Mesenchymal stem cell (in vitro differentiated cells and primary cell): ENCODE data around the gene LRRC75A.

ENCODE experiments used
- DNase-seq: peaks from one replicate; pipeline ENCODE4 v3.0.0-alpha.2; 2013
- H2AFZ ChIP-seq: one replicate; pipeline ENCODE4 v1.6.1; 2013; ENCODE audit warnings: low read depth, mild to moderate bottlenecking, control low read depth, inconsistent platforms, low read length, moderate library complexity
- H2AK5ac ChIP-seq: 2 replicates; pipeline ENCODE4 v1.6.1; 2013; ENCODE audit warnings: low read length, moderate library complexity, mild to moderate bottlenecking, inconsistent platforms; ENCODE audit not compliant: severe bottlenecking
- H2BK120ac ChIP-seq: one replicate; pipeline ENCODE4 v1.6.1; 2013; ENCODE audit warnings: low read depth, mild to moderate bottlenecking, inconsistent platforms, low read length, moderate library complexity
- H2BK12ac ChIP-seq, 2 experiments: one replicate each; pipeline ENCODE4 v1.6.1; 2013; ENCODE audit warnings: inconsistent platforms in 2 of 2, low read length in 2 of 2, mild to moderate bottlenecking in 2 of 2, moderate library complexity in 2 of 2, control low read depth in 1 of 2
- H2BK15ac ChIP-seq: one replicate; pipeline ENCODE4 v1.6.1; 2013; ENCODE audit warnings: mild to moderate bottlenecking, low read depth, inconsistent platforms; ENCODE audit not compliant: poor library complexity, severe bottlenecking
- H2BK5ac ChIP-seq: 2 replicates; pipeline ENCODE4 v1.6.1; 2013; ENCODE audit warnings: low read depth, mild to moderate bottlenecking, low read length, control low read depth, inconsistent platforms; ENCODE audit not compliant: poor library complexity, severe bottlenecking
- H3K14ac ChIP-seq, 2 experiments: one replicate each; pipeline ENCODE4 v1.6.1; 2013; ENCODE audit warnings: inconsistent platforms in 2 of 2, low read length in 2 of 2, control low read depth in 1 of 2, mild to moderate bottlenecking in 1 of 2, moderate library complexity in 1 of 2
- H3K18ac ChIP-seq, 2 experiments: one replicate each; pipeline ENCODE4 v1.6.1; 2013; ENCODE audit warnings: inconsistent platforms in 2 of 2, low read length in 2 of 2, control low read depth in 1 of 2, low read depth in 1 of 2, mild to moderate bottlenecking in 1 of 2
- H3K23ac ChIP-seq, 2 experiments: one replicate each; pipeline ENCODE4 v1.6.1; 2013; ENCODE audit warnings: inconsistent platforms in 2 of 2, low read length in 2 of 2, mild to moderate bottlenecking in 2 of 2, moderate library complexity in 2 of 2, control low read depth in 1 of 2
- H3K27ac ChIP-seq: 2 replicates; pipeline ENCODE4 v1.5.1; 2013; ENCODE audit warnings: mild to moderate bottlenecking, moderate library complexity, low read length, control low read depth, inconsistent platforms; ENCODE audit not compliant: poor library complexity, severe bottlenecking
- H3K27me3 ChIP-seq, 2 experiments: 2 replicates each; pipeline versions ENCODE4 v1.6.1 to v1.7.0; 2013; ENCODE audit warnings: low read length in 2 of 2, mild to moderate bottlenecking in 2 of 2, moderate library complexity in 2 of 2, control low read depth in 1 of 2, inconsistent platforms in 1 of 2; ENCODE audit not compliant: control insufficient read depth in 1 of 2, insufficient read depth in 1 of 2
- H3K36me3 ChIP-seq, 2 experiments: 2 replicates each; pipeline versions ENCODE4 v1.6.1 to v1.7.0; 2013; ENCODE audit warnings: low read length in 2 of 2, control low read depth in 1 of 2, inconsistent platforms in 1 of 2, low read depth in 1 of 2, mild to moderate bottlenecking in 1 of 2; ENCODE audit not compliant: insufficient read depth in 2 of 2, control insufficient read depth in 1 of 2
- H3K4ac ChIP-seq, 2 experiments: one replicate each; pipeline ENCODE4 v1.6.1; 2013; ENCODE audit warnings: inconsistent platforms in 2 of 2, low read length in 2 of 2, mild to moderate bottlenecking in 2 of 2, moderate library complexity in 2 of 2, control low read depth in 1 of 2, low read depth in 1 of 2
- H3K4me1 ChIP-seq: 2 replicates; pipeline ENCODE4 v1.6.1; 2013; ENCODE audit warnings: low read depth, low read length, control low read depth; ENCODE audit not compliant: control insufficient read depth, insufficient read depth
- H3K4me2 ChIP-seq: 2 replicates; pipeline ENCODE4 v1.6.1; 2013; ENCODE audit warnings: low read length, mild to moderate bottlenecking, inconsistent platforms; ENCODE audit not compliant: poor library complexity, severe bottlenecking
- H3K4me3 ChIP-seq, 2 experiments: 2 replicates each; pipeline versions ENCODE4 v1.5.1 to v1.7.0; 2013; ENCODE audit warnings: low read length in 2 of 2, mild to moderate bottlenecking in 2 of 2, control low read depth in 1 of 2, low read depth in 1 of 2; ENCODE audit not compliant: insufficient read depth in 1 of 2
- H3K79me1 ChIP-seq: replicated peaks from 2 replicates; pipeline ENCODE4 v1.6.1; 2013; ENCODE audit warnings: mild to moderate bottlenecking, control low read depth, low read length, inconsistent platforms; ENCODE audit not compliant: poor library complexity, severe bottlenecking
- H3K9ac ChIP-seq: 2 replicates; pipeline ENCODE4 v1.7.0; 2013; ENCODE audit warnings: mild to moderate bottlenecking, low read length, moderate library complexity
- H3K9me3 ChIP-seq: 2 replicates; pipeline ENCODE4 v1.7.0; 2013; ENCODE audit warnings: mild to moderate bottlenecking, low read length; ENCODE audit not compliant: control insufficient read depth
- H4K8ac ChIP-seq: one replicate; pipeline ENCODE4 v1.6.1; 2013; ENCODE audit warnings: inconsistent platforms, mild to moderate bottlenecking, low read length, moderate library complexity
- H4K91ac ChIP-seq: one replicate; pipeline ENCODE4 v1.6.1; 2013; ENCODE audit warnings: mild to moderate bottlenecking, low read length, inconsistent platforms
- WGBS: methylation state at CpG from one replicate; pipeline ENCODE4 v1.1.7; 2013; ENCODE audit warnings: mixed read lengths; 5-methylcytosine and 5-hydroxymethylcytosine counted together

Gene LRRC75A

GRCh38 chr17:16427020-16427419 lies 65.0 kb downstream of the LRRC75A start:
- Histone ChIP-seq H3K27ac (no peak overlapping the region), H3K23ac (no peak overlapping the region), H3K27me3 (no peaks in the 10 kb centered on the region), H3K4ac (no peak overlapping the region), H3K9me3 (no peaks in the 10 kb centered on the region), H2BK5ac (no peak overlapping the region), H4K8ac (no peak overlapping the region), H4K91ac (no peak overlapping the region), H2AK5ac (no peak overlapping the region), H3K4me2 (no peak overlapping the region), H3K18ac (no peak overlapping the region), H3K4me1 (peaks cover 13% of the 10 kb centered on the region), H3K9ac (no peak overlapping the region), H3K79me1 (no peaks in the 10 kb centered on the region), H2BK120ac (no peak overlapping the region), H2AFZ (no peak overlapping the region), H3K4me3 (no peak overlapping the region), H2BK15ac (no peak overlapping the region), H3K14ac (no peak overlapping the region), H3K36me3 (peaks cover 7 to 81% of the 10 kb centered on the region in 2 experiments), H2BK12ac (no peak overlapping the region)
- no peak for DNase-seq
- 95% methylated on average over 3 of the region's 3 CpGs for WGBS

GRCh38 chr17:16425698-16426659 lies 66.0 kb downstream of the LRRC75A start:
- Histone ChIP-seq H3K23ac (no peak overlapping the region), H4K8ac (no peak overlapping the region), H2BK5ac (no peak overlapping the region), H2AK5ac (no peak overlapping the region), H3K9me3 (no peaks in the 10 kb centered on the region), H3K4me3 (no peak overlapping the region), H2BK12ac (no peak overlapping the region), H3K4ac (no peak overlapping the region), H4K91ac (no peak overlapping the region), H3K27ac (no peak overlapping the region), H2BK15ac (no peak overlapping the region), H3K18ac (no peak overlapping the region), H3K9ac (no peak overlapping the region), H3K4me2 (no peak overlapping the region), H3K27me3 (no peaks in the 10 kb centered on the region), H3K79me1 (no peaks in the 10 kb centered on the region), H3K4me1 (peaks cover 13% of the 10 kb centered on the region), H2AFZ (no peak overlapping the region), H3K14ac (no peak overlapping the region), H3K36me3 (peaks cover 7 to 78% of the 10 kb centered on the region in 2 experiments), H2BK120ac (no peak overlapping the region)
- 89% methylated on average over 20 of the region's 20 CpGs for WGBS
- no peak for DNase-seq

- Histone ChIP-seq H4K8ac (no peak overlapping the region), H3K27ac (no peak overlapping the region), H2BK15ac (no peak overlapping the region), H3K4me1 (peaks cover 16% of the 10 kb centered on the region), H3K36me3 (peaks cover 7 to 81% of the 10 kb centered on the region in 2 experiments), H2AFZ (no peak overlapping the region), H3K4ac (no peak overlapping the region), H3K27me3 (no peaks in the 10 kb centered on the region), H3K4me3 (no peak overlapping the region), H2BK5ac (no peak overlapping the region), H3K79me1 (no peaks in the 10 kb centered on the region), H3K9ac (no peak overlapping the region), H2BK12ac (no peak overlapping the region), H3K14ac (no peak overlapping the region), H3K23ac (no peak overlapping the region), H3K18ac (no peak overlapping the region), H4K91ac (no peak overlapping the region), H2BK120ac (no peak overlapping the region), H2AK5ac (no peak overlapping the region), H3K4me2 (no peak overlapping the region), H3K9me3 (no peaks in the 10 kb centered on the region)
- DNase-seq, result no peak
- 74% methylated on average over 6 of the region's 6 CpGs for WGBS
Observed at GRCh38 chr17:16425202-16425601, 66.8 kb downstream of the LRRC75A start.

GRCh38 chr17:16423226-16423872 lies 68.6 kb downstream of the LRRC75A start:
- Histone ChIP-seq H3K14ac (peak overlapping the region in 1 of 2 experiments; percentile 11), H4K91ac (no peak overlapping the region), H2BK12ac (peak overlapping the region in 1 of 2 experiments; percentile 67), H3K4me3 (no peak overlapping the region), H3K18ac (peak overlapping the region in 1 of 2 experiments; percentile 26), H2AK5ac (peak overlapping the region; percentile 19), H2AFZ (no peak overlapping the region), H3K27ac (no peak overlapping the region), H3K9ac (no peak overlapping the region), H4K8ac (no peak overlapping the region), H3K4me1 (peaks cover 31% of the 10 kb centered on the region), H3K9me3 (no peaks in the 10 kb centered on the region), H3K27me3 (no peaks in the 10 kb centered on the region), H2BK5ac (no peak overlapping the region), H3K79me1 (no peaks in the 10 kb centered on the region), H3K4me2 (no peak overlapping the region), H2BK120ac (no peak overlapping the region), H3K36me3 (peaks cover 7 to 67% of the 10 kb centered on the region in 2 experiments), H3K23ac (no peak overlapping the region), H3K4ac (no peak overlapping the region), H2BK15ac (no peak overlapping the region)
- DNase-seq, result no peak
- WGBS, result 97% methylated on average over 7 of the region's 10 CpGs
